Measurements from ENCODE around the gene ZFAND6. TPM values are rescaled to one million over a fixed set of nuclear protein-coding genes. Genes with fewer than 3 reads are reported as not detected.

ZFAND6 gene
- total and polyA plus RNA-seq, 2 experiments from 2014 or later, result 104 to 187 TPM

GRCh38 chr15:80141916-80142598, 82.6 kb downstream of the ZFAND6 start:
- no peaks in the 10 kb centered on the region for H3K27me3 ChIP-seq
- H3K4me3 ChIP-seq, result no peak overlapping the region
- H3K79me2 ChIP-seq, result no peaks in the 10 kb centered on the region
- TF ChIP-seq CTCF (IDR thresholded peaks at IDR 0.05; ENCODE audit: poor library complexity) (no peak), EZH2 (IDR thresholded peaks at IDR 0.05; ENCODE audit: borderline replicate concordance) (no peak), EZH2phosphoT487 (IDR thresholded peaks at IDR 0.05; ENCODE audit: low read depth, severe bottlenecking, unreplicated experiment) (no peak)
- WGBS (ENCODE audit: low lambda C conversion rate, missing lambda C conversion rate), result 98% methylated on average over 5 of the region's 5 CpGs
- DNase-seq (ENCODE audit: low spot score), result no peak
- no peaks in the 10 kb centered on the region for H3K9me3 ChIP-seq (ENCODE audit: low read depth)
- no peaks in the 10 kb centered on the region for H3K4me1 ChIP-seq (ENCODE audit: insufficient read depth)
- H4K20me1 ChIP-seq (ENCODE audit: insufficient read depth, poor library complexity, severe bottlenecking), result no peaks in the 10 kb centered on the region
- no peaks in the 10 kb centered on the region for H3K36me3 ChIP-seq (replicated peaks; ENCODE audit: insufficient read depth, low read depth)
- H2AFZ ChIP-seq, result no peak overlapping the region
- H3K9me2 ChIP-seq (replicated peaks; ENCODE audit: insufficient read depth), result no peaks in the 10 kb centered on the region
- H3K27ac ChIP-seq, result no peak overlapping the region
- H3K4me2 ChIP-seq, result no peak overlapping the region

GRCh38 chr15:80142646-80143045, 83.2 kb downstream of the ZFAND6 start:
- no peaks in the 10 kb centered on the region for H3K4me1 ChIP-seq (ENCODE audit: insufficient read depth)
- no peak for DNase-seq (ENCODE audit: low spot score)
- H3K9me2 ChIP-seq (replicated peaks; ENCODE audit: insufficient read depth), result no peaks in the 10 kb centered on the region
- no peaks in the 10 kb centered on the region for H3K27me3 ChIP-seq
- no peak overlapping the region for H3K4me2 ChIP-seq
- 75% methylated on average over 5 of the region's 5 CpGs for WGBS (ENCODE audit: low lambda C conversion rate, missing lambda C conversion rate)
- H3K36me3 ChIP-seq (replicated peaks; ENCODE audit: insufficient read depth, low read depth), result no peaks in the 10 kb centered on the region
- no peaks in the 10 kb centered on the region for H3K9me3 ChIP-seq (ENCODE audit: low read depth)
- H2AFZ ChIP-seq, result no peak overlapping the region
- no peak overlapping the region for H3K27ac ChIP-seq
- no peaks in the 10 kb centered on the region for H3K79me2 ChIP-seq
- TF ChIP-seq EZH2phosphoT487 (IDR thresholded peaks at IDR 0.05; ENCODE audit: low read depth, severe bottlenecking, unreplicated experiment) (no peak), CTCF (IDR thresholded peaks at IDR 0.05; ENCODE audit: poor library complexity) (no peak), EZH2 (IDR thresholded peaks at IDR 0.05; ENCODE audit: borderline replicate concordance) (no peak)
- no peak overlapping the region for H3K4me3 ChIP-seq
- H4K20me1 ChIP-seq (ENCODE audit: insufficient read depth, poor library complexity, severe bottlenecking), result no peaks in the 10 kb centered on the region

GRCh38 chr15:80151148-80151547, 91.7 kb downstream of the ZFAND6 start:
- H3K4me1 ChIP-seq (ENCODE audit: insufficient read depth), result peaks cover 13% of the 10 kb centered on the region
- H4K20me1 ChIP-seq (ENCODE audit: insufficient read depth, poor library complexity, severe bottlenecking), result no peaks in the 10 kb centered on the region
- TF ChIP-seq EZH2phosphoT487 (IDR thresholded peaks at IDR 0.05; ENCODE audit: low read depth, severe bottlenecking, unreplicated experiment) (no peak), CTCF (IDR thresholded peaks at IDR 0.05; ENCODE audit: poor library complexity) (no peak), EZH2 (IDR thresholded peaks at IDR 0.05; ENCODE audit: borderline replicate concordance) (no peak)
- peaks cover 7% of the 10 kb centered on the region for H3K79me2 ChIP-seq
- no peak overlapping the region for H2AFZ ChIP-seq
- no peaks in the 10 kb centered on the region for H3K36me3 ChIP-seq (replicated peaks; ENCODE audit: insufficient read depth, low read depth)
- no peak overlapping the region for H3K27ac ChIP-seq
- no peak overlapping the region for H3K4me2 ChIP-seq
- no peaks in the 10 kb centered on the region for H3K9me3 ChIP-seq (ENCODE audit: low read depth)
- H3K9me2 ChIP-seq (replicated peaks; ENCODE audit: insufficient read depth), result no peaks in the 10 kb centered on the region
- DNase-seq (ENCODE audit: low spot score), result no peak
- no peak overlapping the region for H3K4me3 ChIP-seq
- no peaks in the 10 kb centered on the region for H3K27me3 ChIP-seq
- WGBS (ENCODE audit: low lambda C conversion rate, missing lambda C conversion rate), result 69% methylated on average over 6 of the region's 6 CpGs
